ENCODE measurements around the gene TMEM115.

TMEM115 gene

GRCh38 chr3:50334339-50335075 is 24.8 kb downstream of the TMEM115 start:
- H3K27ac ChIP-seq: peak overlapping the region; percentile 97
- TF ChIP-seq CTCF (conservative IDR thresholded peaks at IDR 0.05): no peak
- no peak for TF ChIP-seq ZFX (IDR thresholded peaks at IDR 0.05)

- TF ChIP-seq ZFX (IDR thresholded peaks at IDR 0.05): no peak
- TF ChIP-seq CTCF (conservative IDR thresholded peaks at IDR 0.05): no peak
- peak overlapping the region; percentile 97 for H3K27ac ChIP-seq
These were observed 25.5 kb downstream of the TMEM115 start for GRCh38 chr3:50333744-50334328.

GRCh38 chr3:50331364-50331907 is 27.9 kb downstream of the TMEM115 start:
- no peak overlapping the region for H3K27ac ChIP-seq
- TF ChIP-seq ZFX (IDR thresholded peaks at IDR 0.05) (no peak), CTCF (conservative IDR thresholded peaks at IDR 0.05) (no peak)

DNA sequence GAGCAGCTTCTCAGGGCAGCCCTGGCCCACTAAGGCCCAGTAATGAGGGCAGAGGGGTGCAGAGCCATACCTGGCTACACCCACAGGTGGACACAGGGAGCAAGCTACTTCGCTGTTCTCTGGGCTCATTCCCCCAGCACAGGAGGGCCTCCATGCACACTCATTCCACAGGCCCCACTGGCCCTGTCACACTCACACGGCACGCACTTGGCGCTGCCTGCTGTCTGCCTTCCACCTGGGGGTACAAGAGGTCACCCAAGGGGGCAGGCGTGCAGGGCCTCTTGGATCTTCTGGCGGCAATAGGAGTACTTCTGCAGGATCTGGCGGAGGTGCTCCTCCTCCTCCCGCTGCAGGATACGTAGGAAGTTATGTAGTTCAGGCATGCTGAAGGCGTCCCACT is 29.0 kb downstream of the TMEM115 start:
- no peak overlapping the region for H3K27ac ChIP-seq
- TF ChIP-seq CTCF (conservative IDR thresholded peaks at IDR 0.05) (no peak), ZFX (IDR thresholded peaks at IDR 0.05) (no peak)

- H3K27ac ChIP-seq: peak within 1 kb of the TSS; percentile 80
- no peak for TF ChIP-seq CTCF (conservative IDR thresholded peaks at IDR 0.05)
- peak; percentile 40; the same call in 1 of the 2 replicates for TF ChIP-seq ZFX (IDR thresholded peaks at IDR 0.05)
These were observed 31.2 kb downstream of the TMEM115 start, which contains the start of gene TUSC2 for GRCh38 chr3:50327943-50328691. TUSC2 (minus strand) TSS chr3:50328223; CDS start chr3:50328099, 124 bp downstream.

DNA sequence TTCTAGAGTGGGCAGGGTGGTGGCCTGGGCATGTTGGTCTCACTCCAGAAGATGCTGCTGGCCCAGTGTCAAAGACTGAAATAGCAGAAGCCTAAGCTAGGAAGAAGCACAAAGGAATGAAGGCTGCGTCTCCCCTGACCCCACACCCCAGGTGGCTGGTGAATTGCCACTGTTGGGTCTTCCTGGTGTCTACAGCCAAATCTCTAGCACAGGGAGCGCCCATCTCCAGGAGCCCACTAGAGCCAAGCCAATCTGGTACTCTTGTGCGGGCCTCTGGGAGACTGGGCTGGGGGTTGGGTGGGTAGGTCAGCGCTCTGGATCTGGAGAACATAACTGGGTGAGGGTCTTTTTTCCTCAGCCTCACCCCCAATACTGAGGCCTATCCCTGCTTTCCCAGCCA is 32.2 kb downstream of the TMEM115 start:
- TF ChIP-seq CTCF (conservative IDR thresholded peaks at IDR 0.05): no peak
- no peak for TF ChIP-seq ZFX (IDR thresholded peaks at IDR 0.05)
- peak overlapping the region; percentile 80 for H3K27ac ChIP-seq
